ENCODE results near the gene CLEC18C.
"Not testable (repeated sequence)": the region's sequence is repeated elsewhere in the genome, so short reads cannot be mapped to it uniquely, and the experiment has no call there.

The CLEC18C gene

DNA sequence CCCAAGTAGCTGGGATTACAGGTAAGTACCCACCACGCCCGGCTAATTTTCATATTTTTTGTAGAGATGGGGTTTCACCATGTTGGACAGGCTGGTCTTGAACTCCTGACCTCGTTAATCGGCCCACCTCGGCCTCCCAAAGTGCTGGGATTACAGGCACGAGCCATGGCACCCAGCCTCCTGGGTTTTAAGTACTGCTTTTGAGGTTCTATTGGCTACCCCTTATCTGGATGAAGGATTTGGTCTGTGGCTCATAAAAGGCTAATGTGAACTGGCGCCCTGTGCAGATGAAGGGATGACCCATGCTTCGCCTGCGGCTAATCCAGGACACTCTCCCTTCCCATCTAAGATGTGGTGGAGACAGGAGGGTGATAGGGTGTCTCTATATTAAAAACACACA is 25.6 kb downstream of the CLEC18C start:
- H2BK12ac ChIP-seq (ENCODE audit: low read length); H3K36me3 ChIP-seq (ENCODE audit: control insufficient read depth in 1 of 2, insufficient read depth in 2 of 2, low read length in 2 of 2); H3K14ac ChIP-seq (ENCODE audit: low read length); H4K12ac ChIP-seq (ENCODE audit: low read depth, low read length); H2BK5ac ChIP-seq (ENCODE audit: low read depth, low read length, poor library complexity); H3K27ac ChIP-seq (ENCODE audit: low read depth, low read length); H3K18ac ChIP-seq (ENCODE audit: low read length); H2AK5ac ChIP-seq (ENCODE audit: low read length); H4K8ac ChIP-seq (ENCODE audit: low read depth, low read length); H3K4me3 ChIP-seq (ENCODE audit: low read depth, low read length); H3K27me3 ChIP-seq (ENCODE audit: insufficient read depth, low read length); H3K4ac ChIP-seq (ENCODE audit: low read depth, low read length); H4K91ac ChIP-seq (ENCODE audit: low read depth, low read length); H3K4me2 ChIP-seq (ENCODE audit: low read length); H3K79me1 ChIP-seq (ENCODE audit: low read length); H2BK120ac ChIP-seq (ENCODE audit: insufficient read depth, low read length, poor library complexity); H3K4me1 ChIP-seq (ENCODE audit: control insufficient read depth in 1 of 2, insufficient read depth in 2 of 2, low read length in 2 of 2); H3K9me3 ChIP-seq (ENCODE audit: insufficient read depth, low read depth, low read length); H3K9ac ChIP-seq (ENCODE audit: low read length); H3K79me2 ChIP-seq (ENCODE audit: control insufficient read depth, insufficient read depth, low read length, poor library complexity); H3K23ac ChIP-seq (ENCODE audit: low read length); H2AFZ ChIP-seq (ENCODE audit: insufficient read depth, low read length, poor library complexity); DNase-seq: not testable (repeated sequence)
- no CpG with 5 or more reads among the region's 9 CpGs for WGBS (ENCODE audit: extremely low coverage, insufficient coverage, insufficient read length)

DNA sequence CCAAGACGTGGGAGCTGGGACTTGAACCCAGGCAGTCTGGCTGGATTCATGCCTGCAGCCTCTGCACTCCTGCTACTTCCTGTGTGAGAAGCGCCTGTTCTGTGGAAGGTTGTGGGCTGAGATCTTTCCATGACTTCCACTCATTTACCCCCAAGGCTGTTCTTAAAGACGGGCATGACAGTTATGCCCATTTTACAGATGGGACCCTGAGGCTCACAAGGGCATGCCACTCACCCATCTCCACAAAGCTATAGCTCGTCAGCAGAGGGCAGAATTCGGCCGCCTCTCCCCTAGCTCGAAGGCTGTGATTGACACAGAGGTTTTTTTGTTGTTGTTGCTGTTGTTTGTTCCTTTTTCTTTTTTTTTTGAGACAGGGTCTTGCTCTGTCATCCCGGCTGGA is 26.5 kb downstream of the CLEC18C start:
- H3K9me3 ChIP-seq (ENCODE audit: insufficient read depth, low read depth, low read length): not testable (repeated sequence)
- WGBS (ENCODE audit: extremely low coverage, insufficient coverage, insufficient read length): no CpG with 5 or more reads among the region's 8 CpGs

DNA sequence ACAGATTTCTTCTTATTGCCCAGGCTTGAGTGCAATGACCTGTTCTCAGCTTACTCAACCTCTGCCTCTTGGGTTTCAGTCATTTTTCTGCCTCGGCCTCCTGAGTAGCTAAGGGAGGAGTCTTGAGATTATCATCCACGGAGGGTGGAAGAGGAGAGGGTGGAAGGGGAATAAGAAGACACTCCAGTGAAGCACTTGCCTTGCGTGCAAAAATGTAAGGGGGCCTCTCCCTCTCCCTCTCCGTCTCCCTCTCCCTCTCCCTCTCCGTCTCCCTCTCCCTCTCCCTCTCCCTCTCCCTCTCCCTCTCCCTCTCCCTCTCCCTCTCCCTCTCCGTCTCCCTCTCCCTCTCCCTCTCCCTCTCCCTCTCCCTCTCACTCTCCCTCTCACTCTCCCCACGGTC is 29.9 kb downstream of the CLEC18C start:
- H4K12ac ChIP-seq (ENCODE audit: low read depth, low read length); H3K4ac ChIP-seq (ENCODE audit: low read depth, low read length); H2AK5ac ChIP-seq (ENCODE audit: low read length); H2BK12ac ChIP-seq (ENCODE audit: low read length); H3K79me2 ChIP-seq (ENCODE audit: control insufficient read depth, insufficient read depth, low read length, poor library complexity); H2AFZ ChIP-seq (ENCODE audit: insufficient read depth, low read length, poor library complexity); H3K4me2 ChIP-seq (ENCODE audit: low read length); H3K36me3 ChIP-seq (ENCODE audit: control insufficient read depth in 1 of 2, insufficient read depth in 2 of 2, low read length in 2 of 2); H2BK120ac ChIP-seq (ENCODE audit: insufficient read depth, low read length, poor library complexity); H4K8ac ChIP-seq (ENCODE audit: low read depth, low read length); H3K27me3 ChIP-seq (ENCODE audit: insufficient read depth, low read length); H3K4me3 ChIP-seq (ENCODE audit: low read depth, low read length); H3K9me3 ChIP-seq (ENCODE audit: insufficient read depth, low read depth, low read length); H3K79me1 ChIP-seq (ENCODE audit: low read length); H3K9ac ChIP-seq (ENCODE audit: low read length); H3K14ac ChIP-seq (ENCODE audit: low read length); DNase-seq; H4K91ac ChIP-seq (ENCODE audit: low read depth, low read length); H2BK5ac ChIP-seq (ENCODE audit: low read depth, low read length, poor library complexity); H3K23ac ChIP-seq (ENCODE audit: low read length); H3K18ac ChIP-seq (ENCODE audit: low read length); H3K27ac ChIP-seq (ENCODE audit: low read depth, low read length); H3K4me1 ChIP-seq (ENCODE audit: control insufficient read depth in 1 of 2, insufficient read depth in 2 of 2, low read length in 2 of 2): not testable (repeated sequence)
- no CpG with 5 or more reads among the region's 7 CpGs for WGBS (ENCODE audit: extremely low coverage, insufficient coverage, insufficient read length)

More for the DNA sequence above, 26.5 kb downstream of the CLEC18C start:
- not testable (repeated sequence) for H2BK12ac ChIP-seq (ENCODE audit: low read length); H3K79me2 ChIP-seq (ENCODE audit: control insufficient read depth, insufficient read depth, low read length, poor library complexity); H2BK5ac ChIP-seq (ENCODE audit: low read depth, low read length, poor library complexity); H4K91ac ChIP-seq (ENCODE audit: low read depth, low read length); H4K12ac ChIP-seq (ENCODE audit: low read depth, low read length); H2BK120ac ChIP-seq (ENCODE audit: insufficient read depth, low read length, poor library complexity); H3K4me1 ChIP-seq (ENCODE audit: control insufficient read depth in 1 of 2, insufficient read depth in 2 of 2, low read length in 2 of 2); H2AK5ac ChIP-seq (ENCODE audit: low read length); H3K4me2 ChIP-seq (ENCODE audit: low read length); H3K9ac ChIP-seq (ENCODE audit: low read length); H3K23ac ChIP-seq (ENCODE audit: low read length); H2AFZ ChIP-seq (ENCODE audit: insufficient read depth, low read length, poor library complexity); H3K79me1 ChIP-seq (ENCODE audit: low read length); DNase-seq; H4K8ac ChIP-seq (ENCODE audit: low read depth, low read length); H3K18ac ChIP-seq (ENCODE audit: low read length); H3K27me3 ChIP-seq (ENCODE audit: insufficient read depth, low read length); H3K4me3 ChIP-seq (ENCODE audit: low read depth, low read length); H3K36me3 ChIP-seq (ENCODE audit: control insufficient read depth in 1 of 2, insufficient read depth in 2 of 2, low read length in 2 of 2); H3K4ac ChIP-seq (ENCODE audit: low read depth, low read length); H3K27ac ChIP-seq (ENCODE audit: low read depth, low read length); H3K14ac ChIP-seq (ENCODE audit: low read length)

DNA sequence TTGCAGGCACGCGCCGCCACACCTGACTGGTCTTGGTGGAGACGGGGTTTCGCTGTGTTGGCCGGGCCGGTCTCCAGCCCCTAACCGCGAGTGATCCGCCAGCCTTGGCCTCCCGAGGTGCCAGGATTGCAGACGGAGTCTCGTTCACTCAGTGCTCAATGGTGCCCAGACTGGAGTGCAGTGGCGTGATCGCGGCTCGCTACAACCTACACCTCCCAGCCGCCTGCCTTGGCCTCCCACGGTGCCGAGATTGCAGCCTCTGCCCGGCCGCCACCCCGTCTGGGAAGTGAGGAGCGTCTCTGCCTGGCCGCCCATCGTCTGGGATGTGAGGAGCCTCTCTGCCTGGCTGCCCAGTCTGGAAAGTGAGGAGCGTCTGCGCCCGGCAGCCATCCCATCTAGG is 30.4 kb downstream of the CLEC18C start:
- H3K4me1 ChIP-seq (ENCODE audit: control insufficient read depth in 1 of 2, insufficient read depth in 2 of 2, low read length in 2 of 2); H2AK5ac ChIP-seq (ENCODE audit: low read length); H2BK12ac ChIP-seq (ENCODE audit: low read length); H3K27me3 ChIP-seq (ENCODE audit: insufficient read depth, low read length); H3K27ac ChIP-seq (ENCODE audit: low read depth, low read length); H3K4me3 ChIP-seq (ENCODE audit: low read depth, low read length); DNase-seq; H3K18ac ChIP-seq (ENCODE audit: low read length); H2BK5ac ChIP-seq (ENCODE audit: low read depth, low read length, poor library complexity); H3K4ac ChIP-seq (ENCODE audit: low read depth, low read length); H3K14ac ChIP-seq (ENCODE audit: low read length); H2BK120ac ChIP-seq (ENCODE audit: insufficient read depth, low read length, poor library complexity); H3K36me3 ChIP-seq (ENCODE audit: control insufficient read depth in 1 of 2, insufficient read depth in 2 of 2, low read length in 2 of 2); H4K8ac ChIP-seq (ENCODE audit: low read depth, low read length); H3K9ac ChIP-seq (ENCODE audit: low read length); H3K23ac ChIP-seq (ENCODE audit: low read length); H4K91ac ChIP-seq (ENCODE audit: low read depth, low read length); H2AFZ ChIP-seq (ENCODE audit: insufficient read depth, low read length, poor library complexity); H4K12ac ChIP-seq (ENCODE audit: low read depth, low read length); H3K79me1 ChIP-seq (ENCODE audit: low read length); H3K79me2 ChIP-seq (ENCODE audit: control insufficient read depth, insufficient read depth, low read length, poor library complexity); H3K4me2 ChIP-seq (ENCODE audit: low read length); H3K9me3 ChIP-seq (ENCODE audit: insufficient read depth, low read depth, low read length): not testable (repeated sequence)
- WGBS (ENCODE audit: extremely low coverage, insufficient coverage, insufficient read length): no CpG with 5 or more reads among the region's 29 CpGs
